Measurements from ENCODE around the gene OR12D3.
"Not testable (repeated sequence)": the region's sequence is repeated elsewhere in the genome, so short reads cannot be mapped to it uniquely, and the experiment has no call there.

Gene OR12D3

DNA sequence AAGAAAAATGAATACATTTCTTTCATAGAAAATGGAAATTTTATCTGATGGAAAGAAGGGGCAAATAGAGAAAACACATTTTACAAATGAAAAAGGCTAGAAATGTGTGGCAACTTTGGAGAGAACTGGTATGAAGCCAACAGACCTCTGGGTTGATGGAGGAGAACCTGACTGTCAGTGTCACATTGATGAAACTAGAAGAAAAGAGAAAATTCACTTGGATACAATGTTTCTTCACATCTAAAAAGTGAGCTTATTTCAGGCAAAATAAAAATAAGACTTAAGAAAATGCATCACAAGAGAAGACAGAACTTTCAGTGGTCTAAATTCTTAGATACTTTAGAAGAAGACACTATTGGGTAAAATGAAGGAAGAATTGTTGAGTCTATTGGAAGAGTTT lies 20.2 kb upstream of the OR12D3 start, which contains the start of gene OR12D2:
Gene OR12D2 (plus strand): TSS at position 301 of the 400 bp plus-strand sequence. CDS start 1,069 bp downstream, outside the sequence.
- H3K27ac ChIP-seq: no peak within 1 kb of the TSS
- TF ChIP-seq, protein P1, sequence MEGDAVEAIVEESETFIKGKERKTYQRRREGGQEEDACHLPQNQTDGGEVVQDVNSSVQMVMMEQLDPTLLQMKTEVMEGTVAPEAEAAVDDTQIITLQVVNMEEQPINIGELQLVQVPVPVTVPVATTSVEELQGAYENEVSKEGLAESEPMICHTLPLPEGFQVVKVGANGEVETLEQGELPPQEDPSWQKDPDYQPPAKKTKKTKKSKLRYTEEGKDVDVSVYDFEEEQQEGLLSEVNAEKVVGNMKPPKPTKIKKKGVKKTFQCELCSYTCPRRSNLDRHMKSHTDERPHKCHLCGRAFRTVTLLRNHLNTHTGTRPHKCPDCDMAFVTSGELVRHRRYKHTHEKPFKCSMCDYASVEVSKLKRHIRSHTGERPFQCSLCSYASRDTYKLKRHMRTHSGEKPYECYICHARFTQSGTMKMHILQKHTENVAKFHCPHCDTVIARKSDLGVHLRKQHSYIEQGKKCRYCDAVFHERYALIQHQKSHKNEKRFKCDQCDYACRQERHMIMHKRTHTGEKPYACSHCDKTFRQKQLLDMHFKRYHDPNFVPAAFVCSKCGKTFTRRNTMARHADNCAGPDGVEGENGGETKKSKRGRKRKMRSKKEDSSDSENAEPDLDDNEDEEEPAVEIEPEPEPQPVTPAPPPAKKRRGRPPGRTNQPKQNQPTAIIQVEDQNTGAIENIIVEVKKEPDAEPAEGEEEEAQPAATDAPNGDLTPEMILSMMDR (conservative IDR thresholded peaks at IDR 0.05): no peak
- TF ChIP-seq ZFX (IDR thresholded peaks at IDR 0.05): no peak

DNA sequence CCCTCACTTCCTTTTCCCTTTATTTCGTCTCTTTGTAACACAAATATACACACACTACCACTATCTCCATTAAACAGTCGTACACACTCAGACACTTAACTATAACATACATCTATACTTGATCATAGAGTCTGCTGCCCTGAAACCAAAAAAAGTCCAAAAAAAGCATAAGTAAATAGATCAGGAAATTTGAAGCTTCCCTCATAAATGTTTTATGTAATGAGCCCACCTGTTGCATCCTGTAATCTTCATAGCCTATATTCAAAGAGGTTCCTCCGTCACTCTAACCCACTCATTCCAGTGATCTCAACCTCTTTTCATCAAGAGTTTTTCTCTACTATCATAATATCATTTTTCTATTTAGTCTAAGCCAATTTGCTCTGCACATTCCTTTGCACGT lies 13.4 kb upstream of the OR12D3 start:
- no peak for TF ChIP-seq ZFX (IDR thresholded peaks at IDR 0.05)
- TF ChIP-seq, protein P1 (conservative IDR thresholded peaks at IDR 0.05): no peak
- no peak overlapping the region for H3K27ac ChIP-seq

DNA sequence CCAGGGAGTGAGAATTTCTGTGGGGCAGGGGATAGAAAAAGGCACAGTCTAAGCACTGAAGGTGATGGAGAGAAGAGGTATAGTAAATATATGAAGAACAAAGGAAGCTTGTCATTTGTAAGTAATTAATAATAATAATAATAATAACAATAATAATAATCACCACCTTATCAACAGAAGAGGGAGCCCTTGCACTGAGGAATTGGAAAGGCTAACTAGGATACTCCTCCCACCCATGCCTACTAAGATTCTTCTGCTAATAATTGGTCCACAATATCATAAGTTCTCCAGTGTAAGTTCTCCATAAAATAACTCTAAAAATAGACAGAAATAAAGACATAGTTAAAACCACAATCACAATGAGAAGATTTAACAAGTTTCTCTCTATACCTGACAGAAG lies 912 bp upstream of the OR12D3 start:
- TF ChIP-seq ZFX (IDR thresholded peaks at IDR 0.05): no peak
- TF ChIP-seq, protein P1 (conservative IDR thresholded peaks at IDR 0.05): peak; percentile 23
- H3K27ac ChIP-seq: no peak overlapping the region

DNA sequence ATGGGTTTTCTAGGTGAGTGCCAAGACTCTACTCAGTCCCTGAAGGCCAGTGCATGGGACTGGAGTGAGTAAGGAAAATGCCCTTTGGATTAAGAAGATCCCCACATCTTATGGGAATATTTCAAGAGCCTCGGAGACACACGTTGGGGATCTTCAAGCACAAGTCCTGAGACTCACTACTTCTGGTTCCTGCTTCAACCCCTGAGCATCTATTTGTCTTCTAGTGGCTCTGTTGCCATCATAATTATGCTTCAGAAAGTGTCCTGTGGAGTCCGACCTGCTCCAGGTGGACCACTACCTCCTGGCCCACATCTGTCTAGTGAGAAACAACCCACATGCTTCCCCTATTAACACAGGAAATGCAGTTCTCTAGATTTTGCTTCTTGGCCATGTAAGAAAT lies 6.3 kb downstream of the OR12D3 start, which contains the start of gene OR5V1:
Gene OR5V1 (minus strand): TSS at position 101 of the 400 bp plus-strand sequence. CDS start 12,670 bp downstream, outside the sequence.
- H3K27ac ChIP-seq: no peak within 1 kb of the TSS
- no peak for TF ChIP-seq ZFX (IDR thresholded peaks at IDR 0.05)
- TF ChIP-seq, protein P1 (conservative IDR thresholded peaks at IDR 0.05): no peak

DNA sequence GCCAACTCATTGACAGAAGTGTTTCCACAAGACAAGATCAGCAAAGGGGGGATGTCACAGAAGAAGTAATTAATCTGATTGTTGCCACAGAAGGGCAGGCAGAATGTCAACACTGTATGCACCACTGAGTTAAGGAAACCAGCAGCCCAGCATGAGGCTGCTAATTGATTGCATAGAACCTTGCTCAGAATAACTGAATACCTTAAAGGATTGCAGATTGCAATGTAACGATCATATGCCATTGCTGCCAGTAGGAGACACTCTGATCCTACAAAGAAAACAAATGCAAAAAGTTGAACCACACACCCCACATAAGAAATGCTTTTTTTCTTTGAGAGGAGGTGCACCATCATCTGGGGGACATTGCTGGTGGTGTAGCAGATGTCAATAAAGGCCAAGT lies 19.5 kb downstream of the OR12D3 start:
- no peak overlapping the region for H3K27ac ChIP-seq
- TF ChIP-seq ZFX (IDR thresholded peaks at IDR 0.05): no peak
- TF ChIP-seq, protein P1 (conservative IDR thresholded peaks at IDR 0.05): no peak; the same call in 1 of the 2 replicates

DNA sequence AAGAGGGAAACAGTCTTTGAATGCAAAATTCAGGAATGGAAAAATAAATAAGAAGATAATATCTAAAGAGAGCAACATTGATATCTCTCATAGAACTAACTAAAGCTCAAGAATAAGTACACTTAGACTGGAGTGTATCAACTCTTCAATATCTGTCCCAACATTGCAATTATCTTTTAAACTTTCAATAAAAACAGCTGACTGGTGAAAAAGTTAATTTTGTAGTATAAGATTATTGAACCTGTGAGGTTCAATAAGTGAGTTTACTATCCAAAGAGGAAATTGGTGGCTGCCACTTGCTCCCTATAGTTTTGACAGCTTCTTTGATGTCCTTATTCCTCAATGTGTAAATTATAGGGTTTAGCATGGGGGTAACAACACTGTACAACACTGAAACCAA lies 20.1 kb downstream of the OR12D3 start:
- TF ChIP-seq, protein P1 (conservative IDR thresholded peaks at IDR 0.05): no peak
- TF ChIP-seq ZFX (IDR thresholded peaks at IDR 0.05): no peak
- H3K27ac ChIP-seq: no peak overlapping the region

DNA sequence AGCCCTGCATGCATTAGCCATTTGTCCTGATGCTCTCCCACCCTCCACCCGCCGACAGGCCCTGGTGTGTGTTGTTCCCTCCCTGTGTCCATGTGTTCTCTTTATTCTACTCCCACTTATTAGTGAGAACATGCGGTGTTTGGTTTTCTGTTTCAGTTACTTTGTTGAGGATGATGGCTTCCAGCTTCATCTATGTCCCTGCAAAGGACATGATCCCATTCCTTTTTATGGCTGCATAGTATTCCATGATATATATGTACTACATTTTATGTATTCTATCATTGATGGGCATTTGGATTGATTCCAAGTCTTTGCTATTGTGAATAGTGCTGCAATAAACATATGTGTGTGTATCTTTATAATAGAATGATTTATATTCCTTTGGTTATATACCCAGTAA lies 25.7 kb downstream of the OR12D3 start:
- not testable (repeated sequence) for H3K27ac ChIP-seq

DNA sequence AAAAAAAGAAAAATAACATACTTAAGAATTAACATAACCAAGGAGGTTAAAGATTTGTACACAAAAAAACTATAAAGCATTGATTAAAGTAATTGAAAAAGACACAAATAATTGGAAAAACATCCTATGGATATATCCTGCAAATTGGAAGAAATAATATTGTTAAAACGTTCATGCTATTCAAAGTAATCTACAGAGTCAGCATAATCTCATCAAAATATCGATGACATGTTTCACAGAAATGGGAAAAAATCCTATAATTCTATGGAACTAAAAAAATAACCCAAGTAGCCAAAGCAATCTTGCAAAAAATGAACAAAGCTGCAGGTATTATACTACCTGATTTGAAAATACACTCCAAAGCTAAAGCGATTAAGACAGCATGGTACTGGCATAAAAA lies 29.7 kb downstream of the OR12D3 start:
- no peak for TF ChIP-seq ZFX (IDR thresholded peaks at IDR 0.05)
- TF ChIP-seq, protein P1 (conservative IDR thresholded peaks at IDR 0.05): no peak

More for the DNA sequence above, 29.7 kb downstream of the OR12D3 start:
- H3K27ac ChIP-seq: no peak overlapping the region
